ENCODE measurements around the gene IRF3.
A peak's percentile ranks its signal among the peaks of the same experiment; 100 is the strongest.

The IRF3 gene

GRCh38 chr19:49665036-49665350 lies 664 bp downstream of the IRF3 start:
- no peak for DNase-seq

GRCh38 chr19:49664171-49665035 lies 1.3 kb downstream of the IRF3 start:
- peak; percentile 77 for DNase-seq

- no peak for DNase-seq
These were observed 2.4 kb downstream of the IRF3 start for GRCh38 chr19:49663224-49663623.

GRCh38 chr19:49662011-49662410 lies 3.6 kb downstream of the IRF3 start:
- DNase-seq, result no peak

- DNase-seq, result no peak
These were observed 5.2 kb downstream of the IRF3 start for GRCh38 chr19:49660338-49660961.

GRCh38 chr19:49658566-49659442 lies 6.9 kb downstream of the IRF3 start:
- DNase-seq, result no peak

- no peak for DNase-seq
These were observed 7.5 kb downstream of the IRF3 start for GRCh38 chr19:49658139-49658517.

- no peak for DNase-seq
These were observed 8.0 kb downstream of the IRF3 start for GRCh38 chr19:49657493-49658138.

GRCh38 chr19:49656456-49657109 lies 9.1 kb downstream of the IRF3 start:
- no peak for DNase-seq

GRCh38 chr19:49655570-49656455 lies 9.8 kb downstream of the IRF3 start:
- DNase-seq, result no peak

- no peak for DNase-seq
These were observed 11.1 kb downstream of the IRF3 start for GRCh38 chr19:49654581-49654980.

- no peak for DNase-seq
These were observed 12.2 kb downstream of the IRF3 start for GRCh38 chr19:49653466-49653806.

- DNase-seq, result no peak
These were observed 12.8 kb downstream of the IRF3 start for GRCh38 chr19:49652551-49653465.

- DNase-seq, result no peak
These were observed 13.7 kb downstream of the IRF3 start for GRCh38 chr19:49651820-49652550.

GRCh38 chr19:49651029-49651819 lies 14.4 kb downstream of the IRF3 start:
- no peak for DNase-seq

- no peak for DNase-seq
These were observed 19.1 kb downstream of the IRF3 start for GRCh38 chr19:49646586-49646985.

GRCh38 chr19:49645995-49646394 lies 19.7 kb downstream of the IRF3 start:
- no peak for DNase-seq

- no peak for DNase-seq
These were observed 20.1 kb downstream of the IRF3 start for GRCh38 chr19:49645592-49645991.

GRCh38 chr19:49643466-49643865 lies 22.2 kb downstream of the IRF3 start:
- DNase-seq, result peak; percentile 63

Data from hematopoietic multipotent progenitor cell treated with erythropoietin and hydrocortisone succinate and interleukin-3 and kit ligand, for 8 days (in vitro differentiated cells).